Stimulated activated CD8-positive, alpha-beta memory T cell treated with anti-CD3 and anti-CD28 coated beads, Interleukin-7, amount 100 ng/mL, for 4 hours (primary cell): Measurements from ENCODE around the gene CTSL.

ENCODE experiments used
- DNase-seq, 2 donors: peaks; one replicate each; pipeline ENCODE4 v3.0.0-alpha.2; 2020; ENCODE audit warnings: low read depth in 2 of 2

CTSL gene

DNA sequence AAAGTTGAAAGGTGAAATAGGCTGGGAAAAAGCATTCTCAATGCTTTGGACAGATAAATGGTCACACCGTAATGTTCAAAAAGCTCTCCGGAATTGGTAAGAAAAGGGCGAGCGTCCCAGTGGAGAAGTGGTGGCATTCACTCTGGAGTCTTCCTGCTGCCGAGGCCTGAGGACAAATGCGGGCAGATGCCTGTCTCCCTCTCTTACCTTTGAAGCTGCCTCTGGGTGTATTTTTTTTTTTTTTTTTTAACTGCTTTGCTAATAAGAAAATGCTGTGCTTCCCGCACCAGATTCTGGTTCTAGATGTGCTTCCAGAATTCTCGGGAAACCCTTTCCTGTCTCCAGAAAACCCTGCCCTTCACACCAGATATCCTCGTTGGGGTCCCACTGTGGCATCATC is 24.4 kb upstream of the CTSL start:
- DNase-seq: no peak

DNA sequence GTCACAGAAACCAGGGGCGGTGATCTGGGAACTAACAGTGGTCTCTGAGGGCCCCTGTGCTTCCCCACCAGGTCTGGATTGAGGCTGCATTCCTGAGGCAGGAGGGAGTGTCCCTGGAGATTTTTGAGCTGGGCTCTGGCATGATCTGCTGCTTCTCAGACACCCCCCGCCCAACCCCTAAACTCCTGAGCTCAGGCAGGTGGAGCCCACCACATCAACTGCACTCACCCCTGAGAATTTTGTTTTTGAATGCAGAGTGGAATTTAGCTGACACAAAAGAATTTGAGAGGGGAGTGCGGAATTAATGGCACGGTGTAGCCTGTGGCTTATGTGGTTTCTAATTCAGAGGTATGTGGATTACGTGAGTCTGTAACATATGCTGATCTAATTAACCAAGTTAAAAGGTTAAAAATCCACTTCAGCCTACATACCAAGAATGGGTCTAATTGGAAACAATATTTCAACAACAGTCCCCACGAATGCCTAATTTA is 23.9 kb upstream of the CTSL start:
- no peak for DNase-seq

DNA sequence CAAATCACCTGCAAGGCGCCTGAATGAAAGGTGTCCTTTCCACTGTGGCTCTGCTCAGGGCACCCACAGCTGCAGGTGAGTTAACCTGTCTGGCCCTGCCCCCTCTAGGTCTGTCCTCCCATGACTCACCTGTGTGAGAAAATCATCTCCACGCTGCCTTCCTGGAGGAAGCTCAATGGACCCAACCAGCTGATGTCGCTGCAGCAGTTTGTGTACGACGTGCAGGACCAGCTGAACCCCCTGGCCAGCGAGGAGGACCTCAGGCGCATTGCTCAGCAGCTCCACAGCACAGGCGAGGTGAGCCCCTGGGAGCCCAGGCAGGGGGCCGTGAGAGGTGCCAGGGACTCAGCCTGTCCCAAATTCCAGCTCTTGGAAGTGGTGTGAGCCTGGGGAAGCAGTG is 23.0 kb upstream of the CTSL start:
- no peak for DNase-seq

DNA sequence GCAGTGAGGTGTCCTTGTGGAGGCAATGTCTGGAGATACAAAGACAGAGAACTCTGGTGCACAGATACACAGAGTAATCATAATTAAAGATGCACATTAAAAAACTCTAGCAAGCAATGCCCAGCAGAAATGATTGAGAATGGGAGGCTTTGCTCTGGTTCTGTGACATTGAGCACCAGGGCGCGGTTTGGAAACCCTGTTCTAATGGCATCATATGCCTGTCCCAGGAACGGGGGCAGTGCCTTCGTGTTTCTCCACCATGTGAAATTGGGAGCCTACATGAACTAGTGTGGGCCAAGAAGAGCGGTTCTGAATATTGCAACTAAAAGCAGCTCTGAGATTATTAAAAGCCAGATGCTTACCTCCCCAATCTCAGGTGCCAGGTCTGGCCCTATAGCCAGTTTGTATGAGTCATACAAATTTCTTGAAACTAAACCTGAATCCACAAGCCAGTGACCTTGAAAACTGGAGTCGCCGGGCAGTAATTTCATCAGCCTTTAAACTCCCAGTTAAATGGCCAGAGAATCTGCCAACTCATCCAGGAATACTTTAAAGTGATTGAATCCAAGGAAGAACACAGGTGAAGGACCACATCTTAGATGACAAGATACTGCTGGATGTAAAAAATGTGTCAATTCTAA is 22.2 kb upstream of the CTSL start:
- no peak for DNase-seq

GRCh38 chr9:87704342-87704741 is 21.6 kb upstream of the CTSL start:
- no peak for DNase-seq

- DNase-seq: no peak
Measured at GRCh38 chr9:87706066-87706739, 19.7 kb upstream of the CTSL start.

DNA sequence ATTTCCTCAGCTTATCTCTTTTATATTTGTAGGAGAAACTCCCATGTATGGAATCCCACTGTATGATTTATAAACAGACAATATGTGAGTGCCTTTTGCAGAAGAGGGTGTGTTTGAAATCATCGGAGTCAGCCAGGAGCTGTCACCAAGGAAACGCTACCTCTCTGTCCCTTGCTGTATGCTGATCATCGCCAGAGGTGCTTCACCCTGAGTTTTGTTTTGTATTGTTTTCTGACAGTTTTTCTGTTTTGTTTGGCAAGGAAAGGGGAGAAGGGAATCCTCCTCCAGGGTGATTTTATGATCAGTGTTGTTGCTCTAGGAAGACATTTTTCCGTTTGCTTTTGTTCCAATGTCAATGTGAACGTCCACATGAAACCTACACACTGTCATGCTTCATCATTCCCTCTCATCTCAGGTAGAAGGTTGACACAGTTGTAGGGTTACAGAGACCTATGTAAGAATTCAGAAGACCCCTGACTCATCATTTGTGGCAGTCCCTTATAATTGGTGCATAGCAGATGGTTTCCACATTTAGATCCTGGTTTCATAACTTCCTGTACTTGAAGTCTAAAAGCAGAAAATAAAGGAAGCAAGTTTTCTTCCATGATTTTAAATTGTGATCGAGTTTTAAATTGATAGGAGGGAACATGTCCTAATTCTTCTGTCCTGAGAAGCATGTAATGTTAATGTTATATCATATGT is 18.0 kb upstream of the CTSL start:
- no peak for DNase-seq

DNA sequence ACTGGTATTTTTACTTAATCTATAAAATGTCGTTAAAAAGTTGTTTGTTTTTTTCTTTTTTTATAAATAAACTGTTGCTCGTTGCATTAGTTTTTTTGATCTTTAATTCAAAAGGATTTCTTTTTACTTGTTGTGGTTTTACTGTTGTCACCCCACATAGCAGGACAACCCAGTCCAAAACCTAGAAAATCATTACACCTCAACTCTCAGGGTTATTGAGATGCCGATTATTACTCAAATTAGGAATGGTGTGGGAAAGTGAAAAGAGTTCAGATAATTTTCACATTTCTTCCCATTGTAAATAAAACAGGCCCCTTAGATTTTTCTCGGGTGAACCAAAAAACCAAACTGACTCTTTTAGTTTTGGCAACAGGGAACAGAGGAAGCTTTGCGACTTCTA is 17.4 kb upstream of the CTSL start:
- DNase-seq: no peak

DNA sequence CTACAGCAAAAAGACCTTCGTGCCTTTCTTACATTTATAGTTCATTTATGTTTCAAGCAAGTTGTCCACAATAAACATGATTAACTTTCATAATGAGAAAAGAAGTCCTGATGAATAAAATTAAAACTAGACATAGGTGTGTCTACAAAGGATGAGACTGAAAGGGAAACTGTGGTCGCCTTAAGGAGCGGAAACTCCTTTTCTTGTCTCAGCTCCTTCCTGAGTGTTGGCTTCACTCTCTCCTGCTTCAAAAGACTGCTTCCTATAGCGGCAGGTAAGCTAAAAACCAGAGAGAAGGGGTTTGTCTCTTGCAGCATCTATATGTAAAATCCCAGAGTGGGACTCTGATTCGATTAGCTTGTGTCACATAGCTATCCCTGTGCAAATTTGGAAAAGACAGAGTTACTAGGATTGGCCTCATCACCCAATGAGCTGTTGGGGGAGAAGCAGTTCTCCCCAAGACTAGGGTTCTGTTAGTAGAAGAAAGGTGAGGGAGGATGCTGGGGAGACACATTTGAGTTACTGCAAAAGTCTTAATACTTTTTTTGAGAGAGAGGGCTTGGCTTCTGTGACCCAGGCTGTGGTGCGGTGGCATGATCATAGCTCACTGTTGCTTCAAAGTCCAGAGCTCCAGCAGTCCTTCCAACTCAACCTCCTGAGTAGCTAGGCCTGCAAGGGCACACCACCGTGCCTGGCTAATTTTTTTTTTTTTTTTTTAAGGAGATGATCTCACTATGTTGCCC is 16.8 kb upstream of the CTSL start:
- DNase-seq: no peak

- no peak for DNase-seq
Measured at GRCh38 chr9:87710443-87710842, 15.5 kb upstream of the CTSL start.

DNA sequence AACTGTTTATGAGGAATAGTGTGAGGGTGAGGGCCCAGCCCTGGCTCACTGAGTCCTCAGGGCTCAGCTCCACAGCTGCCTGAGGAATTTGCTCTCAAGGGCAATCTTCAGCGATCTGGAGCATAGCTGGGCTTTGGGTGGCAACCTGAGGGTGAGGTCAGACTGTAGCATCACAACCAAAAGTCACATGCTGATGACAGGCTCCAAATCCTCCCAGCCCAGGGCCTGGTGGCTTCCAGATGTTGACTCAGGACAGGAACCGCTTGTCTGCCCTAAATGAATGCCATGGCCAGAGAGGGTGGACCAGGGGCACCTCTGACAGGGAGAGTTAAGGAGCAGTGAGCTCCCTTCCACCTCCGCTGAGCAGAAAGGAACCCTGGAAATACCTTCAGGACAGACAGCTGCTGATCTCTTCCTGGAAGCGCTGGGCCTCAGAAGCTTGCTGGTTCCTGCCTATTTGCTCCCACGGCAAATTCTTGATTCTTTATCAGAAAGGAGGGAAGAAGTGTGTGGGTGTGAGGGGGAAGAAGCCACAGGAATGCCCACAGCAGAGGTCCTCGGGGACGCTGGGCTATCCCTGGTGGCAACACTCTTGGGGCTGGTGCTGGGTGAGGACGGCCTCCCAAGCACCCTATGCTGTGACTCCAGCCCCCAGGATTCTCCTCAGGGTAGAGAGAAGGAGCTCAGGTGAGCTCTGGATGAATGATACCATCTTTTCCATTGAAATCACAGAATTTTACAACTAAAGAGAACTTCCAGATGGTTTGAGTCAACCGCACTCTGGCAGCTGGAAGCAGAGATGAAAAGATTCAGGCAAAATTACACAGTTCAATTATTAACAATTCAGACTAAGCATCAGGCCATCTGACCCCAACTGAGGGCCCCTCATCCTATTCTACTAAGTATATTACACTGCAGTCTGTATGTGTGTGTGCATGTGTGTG is 13.8 kb upstream of the CTSL start:
- no peak for DNase-seq

DNA sequence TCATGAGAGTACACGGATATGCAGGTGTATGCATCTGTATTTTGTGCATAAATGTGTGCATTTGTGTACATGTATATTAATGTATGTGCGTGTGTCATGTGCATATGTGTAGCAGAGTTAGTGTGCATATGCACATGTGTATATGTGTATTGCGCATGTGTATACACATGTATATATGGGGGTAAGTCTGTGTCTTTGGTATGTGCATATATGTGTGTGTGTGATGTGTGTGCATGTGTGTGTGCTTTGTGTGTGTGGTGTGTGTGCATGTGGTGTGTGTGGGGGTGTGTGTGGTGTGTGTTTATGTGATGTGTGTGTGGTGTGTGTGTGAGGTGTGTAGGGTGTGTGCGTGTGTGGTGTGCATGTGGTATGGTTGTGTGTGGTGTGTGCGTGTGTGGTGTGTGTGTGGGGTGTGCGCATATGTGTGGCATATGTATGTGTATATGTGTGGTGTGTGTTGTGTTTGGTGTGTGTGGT is 13.1 kb upstream of the CTSL start:
- no peak for DNase-seq

DNA sequence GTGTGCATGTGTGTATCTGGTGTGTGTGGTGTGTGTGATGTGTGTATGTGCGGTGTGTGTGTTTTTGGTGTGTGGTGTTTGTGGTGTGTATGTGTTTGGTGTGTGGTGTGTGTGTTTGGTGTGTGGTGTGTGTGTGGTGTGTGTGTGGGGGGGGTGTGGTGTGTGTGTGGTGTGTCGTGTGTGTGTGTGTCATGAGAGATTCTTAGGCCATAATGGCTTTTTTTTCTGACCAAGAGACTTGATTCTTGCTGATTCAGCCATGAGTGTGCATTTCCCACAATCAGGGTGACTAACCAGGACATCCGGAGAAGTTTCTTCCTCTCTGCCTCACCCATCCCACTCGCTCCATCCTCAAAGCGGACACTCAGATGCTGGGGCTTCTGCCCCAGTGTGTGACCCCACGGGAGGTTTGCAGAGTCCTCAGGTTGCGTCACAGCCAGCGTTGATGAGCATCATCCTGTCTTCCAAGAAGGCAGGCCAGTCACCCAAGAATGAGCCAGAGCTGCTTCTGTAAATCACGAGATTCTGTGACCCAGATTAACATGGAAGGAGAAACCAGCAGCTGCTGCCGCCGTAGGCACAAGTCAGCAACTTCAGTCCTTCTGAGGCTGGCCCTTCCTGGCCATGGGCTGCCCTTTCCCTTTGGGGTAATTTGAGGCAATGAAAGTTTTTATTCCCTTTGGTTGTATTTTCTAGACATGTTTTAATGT is 12.5 kb upstream of the CTSL start:
- peak in 1 of 2 donors; percentile 5 for DNase-seq

GRCh38 chr9:87713988-87714330 is 12.0 kb upstream of the CTSL start:
- DNase-seq: no peak

GRCh38 chr9:87714819-87715218 is 11.1 kb upstream of the CTSL start:
- no peak for DNase-seq

GRCh38 chr9:87716141-87716540 is 9.8 kb upstream of the CTSL start:
- DNase-seq: no peak

GRCh38 chr9:87717456-87717855 is 8.5 kb upstream of the CTSL start:
- no peak for DNase-seq

- DNase-seq: no peak
Measured at GRCh38 chr9:87718231-87718630, 7.7 kb upstream of the CTSL start.

DNA sequence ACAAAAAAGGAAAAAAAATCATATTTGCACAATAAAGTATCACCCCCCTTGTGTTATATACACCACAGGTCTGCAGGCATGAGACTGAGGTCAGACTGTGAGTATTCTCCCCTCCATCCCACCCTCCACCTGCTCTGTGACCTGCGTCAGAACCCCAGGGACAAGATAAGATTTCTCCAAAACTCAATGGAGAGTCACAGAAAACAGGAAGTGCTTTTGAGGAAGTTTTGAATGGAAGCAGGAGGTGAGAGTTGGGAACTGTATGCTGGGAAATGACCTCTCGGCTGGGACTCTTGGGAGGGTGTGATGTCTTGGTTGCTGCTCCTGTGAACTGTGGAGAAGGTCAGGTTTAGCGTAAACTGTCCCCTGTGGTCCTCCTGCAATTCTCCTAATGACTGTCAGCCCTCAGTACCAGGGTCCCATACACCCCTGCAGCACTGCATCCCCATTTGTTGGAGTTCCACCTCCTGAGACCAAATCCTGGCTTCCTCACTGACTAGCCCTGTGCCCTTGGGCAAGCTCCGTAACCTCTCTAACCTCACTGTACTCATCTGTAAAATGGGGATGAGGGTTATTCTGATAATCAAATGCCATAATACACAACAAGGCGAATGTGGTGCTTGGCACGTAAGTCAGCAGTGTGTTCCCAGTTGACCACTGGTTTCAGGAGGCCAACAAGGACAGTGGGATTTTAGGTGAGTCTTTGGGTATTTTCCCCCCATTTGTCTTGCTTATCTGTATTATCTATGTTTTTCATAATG is 6.9 kb upstream of the CTSL start:
- DNase-seq: no peak

- DNase-seq: no peak
Measured at GRCh38 chr9:87720173-87720572, 5.7 kb upstream of the CTSL start.
